ENCODE results near the gene TBCK.

DNA sequence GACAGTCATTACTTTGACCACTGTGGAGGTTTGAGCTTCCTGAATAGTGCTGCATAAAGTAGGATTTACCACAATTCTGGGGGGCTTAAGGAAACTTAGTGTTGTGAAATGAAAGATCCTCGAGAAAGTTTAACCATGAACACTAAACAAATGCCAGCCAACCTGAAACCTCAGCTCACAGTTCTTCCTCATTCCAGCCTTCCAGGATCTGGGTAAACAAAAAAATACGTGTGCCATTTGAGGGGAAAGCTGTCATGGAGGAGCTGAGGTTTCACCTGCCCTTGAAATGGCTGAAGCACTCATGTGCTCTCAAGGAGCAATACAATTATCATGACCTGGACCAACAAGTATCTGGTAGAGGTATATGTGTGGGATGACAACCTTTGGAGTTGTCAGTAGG lies 278.0 kb downstream of the TBCK start:
- TF ChIP-seq, protein P1, sequence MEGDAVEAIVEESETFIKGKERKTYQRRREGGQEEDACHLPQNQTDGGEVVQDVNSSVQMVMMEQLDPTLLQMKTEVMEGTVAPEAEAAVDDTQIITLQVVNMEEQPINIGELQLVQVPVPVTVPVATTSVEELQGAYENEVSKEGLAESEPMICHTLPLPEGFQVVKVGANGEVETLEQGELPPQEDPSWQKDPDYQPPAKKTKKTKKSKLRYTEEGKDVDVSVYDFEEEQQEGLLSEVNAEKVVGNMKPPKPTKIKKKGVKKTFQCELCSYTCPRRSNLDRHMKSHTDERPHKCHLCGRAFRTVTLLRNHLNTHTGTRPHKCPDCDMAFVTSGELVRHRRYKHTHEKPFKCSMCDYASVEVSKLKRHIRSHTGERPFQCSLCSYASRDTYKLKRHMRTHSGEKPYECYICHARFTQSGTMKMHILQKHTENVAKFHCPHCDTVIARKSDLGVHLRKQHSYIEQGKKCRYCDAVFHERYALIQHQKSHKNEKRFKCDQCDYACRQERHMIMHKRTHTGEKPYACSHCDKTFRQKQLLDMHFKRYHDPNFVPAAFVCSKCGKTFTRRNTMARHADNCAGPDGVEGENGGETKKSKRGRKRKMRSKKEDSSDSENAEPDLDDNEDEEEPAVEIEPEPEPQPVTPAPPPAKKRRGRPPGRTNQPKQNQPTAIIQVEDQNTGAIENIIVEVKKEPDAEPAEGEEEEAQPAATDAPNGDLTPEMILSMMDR (IDR thresholded peaks at IDR 0.05): no peak
- TF ChIP-seq EP300 (IDR thresholded peaks at IDR 0.05): no peak
